Measurements from ENCODE around the gene CST7.

The CST7 gene

DNA sequence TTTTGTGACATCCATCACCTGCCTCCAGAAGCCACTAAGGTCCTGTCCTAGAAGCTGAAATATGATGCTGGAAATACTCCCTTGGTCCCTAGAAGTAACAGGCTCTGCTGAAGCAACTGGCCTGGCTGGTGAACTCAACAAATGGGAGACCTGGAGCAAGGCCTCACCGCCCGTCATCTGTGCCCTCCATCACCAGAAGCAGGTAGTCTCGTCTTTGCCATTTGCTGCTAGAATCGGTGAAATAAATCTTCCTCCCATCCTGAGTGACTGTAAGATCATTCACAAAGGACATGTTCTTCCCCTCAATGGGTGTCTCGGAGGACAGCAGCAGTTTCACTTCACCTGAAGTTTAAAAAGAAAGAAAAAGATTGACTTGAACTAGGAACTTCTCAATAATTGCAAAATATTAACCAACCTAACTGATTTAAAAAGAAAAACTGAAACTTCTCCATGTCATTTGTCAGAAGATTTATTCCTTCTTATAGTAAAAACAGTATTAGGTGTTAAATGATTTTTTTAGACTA lies 21.0 kb downstream of the CST7 start:
- H3K36me3 ChIP-seq (ENCODE audit: control insufficient read depth in 4 of 4, insufficient read depth in 4 of 4, low read length in 3 of 4) = peaks cover 20 to 78% (median 65%) of the 10 kb centered on the region in 4 experiments
- no peak overlapping the region for H3K27ac ChIP-seq (ENCODE audit: insufficient read depth in 1 of 2, low read depth in 1 of 2, low read length in 2 of 2, poor library complexity in 1 of 2, severe bottlenecking in 2 of 2)
- H3K4me1 ChIP-seq (ENCODE audit: control extremely low read depth in 1 of 4, control insufficient read depth in 4 of 4, insufficient read depth in 4 of 4, low read length in 3 of 4) = no peaks in the 10 kb centered on the region
- 100% methylated on average over 4 of the region's 5 CpGs for WGBS (ENCODE audit: insufficient coverage)
- POLR2A ChIA-PET = no interaction called here
- no peaks in the 10 kb centered on the region for H3K9me3 ChIP-seq (ENCODE audit: control extremely low read depth in 1 of 5, control insufficient read depth in 4 of 5, insufficient read depth in 2 of 5, low read depth in 1 of 5, low read length in 4 of 5)
- H3K4me3 ChIP-seq (ENCODE audit: control insufficient read depth in 1 of 7, extremely low read depth in 1 of 7, insufficient read depth in 4 of 7, low read depth in 2 of 7, low read length in 6 of 7) = no peak overlapping the region
- DNase-seq = no peak
- CTCF ChIA-PET = interaction anchor here (1.2 kb wide), 1 partner anchor 12 kb away, joined by 3 read pairs; no protein-coding TSS in a partner anchor
- H3K27me3 ChIP-seq (replicated peaks in 2 of 5; ENCODE audit: control insufficient read depth in 4 of 5, insufficient read depth in 5 of 5, low read length in 4 of 5) = no peaks in the 10 kb centered on the region

GRCh38 chr20:24970754-24971153 lies 21.7 kb downstream of the CST7 start:
- no peak overlapping the region for H3K4me3 ChIP-seq (ENCODE audit: control insufficient read depth in 1 of 7, extremely low read depth in 1 of 7, insufficient read depth in 4 of 7, low read depth in 2 of 7, low read length in 6 of 7)
- no peaks in the 10 kb centered on the region for H3K4me1 ChIP-seq (ENCODE audit: control extremely low read depth in 1 of 4, control insufficient read depth in 4 of 4, insufficient read depth in 4 of 4, low read length in 3 of 4)
- H3K27ac ChIP-seq (ENCODE audit: insufficient read depth in 1 of 2, low read depth in 1 of 2, low read length in 2 of 2, poor library complexity in 1 of 2, severe bottlenecking in 2 of 2) = no peak overlapping the region
- DNase-seq = no peak
- ChIA-PET CTCF (interaction anchor here (1.4 kb wide), 1 partner anchor 10 kb away, joined by 3 read pairs; no protein-coding TSS in a partner anchor), POLR2A (no interaction called here)
- WGBS (ENCODE audit: insufficient coverage) = 96% methylated on average over 3 of the region's 8 CpGs
- H3K9me3 ChIP-seq (ENCODE audit: control extremely low read depth in 1 of 5, control insufficient read depth in 4 of 5, insufficient read depth in 2 of 5, low read depth in 1 of 5, low read length in 4 of 5) = peaks cover 0 to 4% (median 0%) of the 10 kb centered on the region in 5 experiments
- peaks cover 20 to 76% (median 59%) of the 10 kb centered on the region in 4 experiments for H3K36me3 ChIP-seq (ENCODE audit: control insufficient read depth in 4 of 4, insufficient read depth in 4 of 4, low read length in 3 of 4)
- no peaks in the 10 kb centered on the region for H3K27me3 ChIP-seq (replicated peaks in 2 of 5; ENCODE audit: control insufficient read depth in 4 of 5, insufficient read depth in 5 of 5, low read length in 4 of 5)

DNA sequence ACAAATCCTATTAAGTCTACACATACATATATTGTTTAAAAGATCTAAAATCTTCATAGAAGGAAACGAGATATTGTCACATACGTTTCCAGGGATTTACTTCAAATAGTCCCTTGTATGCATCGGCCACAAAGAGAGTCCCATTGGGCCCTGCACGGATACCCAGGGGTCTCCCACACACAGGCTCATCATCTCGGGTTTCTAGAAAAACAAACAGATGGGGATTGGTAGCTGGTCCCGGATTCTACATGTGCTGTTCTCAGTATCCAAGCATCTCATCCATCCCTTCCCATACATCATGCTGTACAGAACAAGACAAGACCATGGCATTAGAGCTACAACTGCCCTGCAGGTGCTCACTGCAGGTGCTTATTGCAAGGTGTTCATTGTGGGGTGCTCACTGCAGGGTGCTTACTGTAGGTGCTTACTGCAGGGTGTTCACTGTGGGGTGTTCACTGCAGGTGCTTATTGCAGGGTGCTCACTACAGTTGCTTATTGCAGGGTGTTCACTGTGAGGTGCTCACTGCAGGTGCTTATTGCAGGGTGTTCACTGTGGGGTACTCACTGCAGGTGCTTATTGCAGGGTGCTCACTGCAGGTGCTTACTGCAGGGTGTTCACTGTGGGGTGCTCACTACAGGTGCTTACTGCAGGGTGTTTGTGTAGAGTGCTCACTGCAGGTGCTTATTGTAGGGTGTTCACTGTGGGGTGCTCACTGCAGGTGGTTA lies 22.5 kb downstream of the CST7 start:
- ChIA-PET CTCF (interaction anchor here (1.4 kb wide), 1 partner anchor 9 kb away, joined by 3 read pairs; no protein-coding TSS in a partner anchor), POLR2A (no interaction called here)
- Histone ChIP-seq H3K27me3 (replicated peaks in 2 of 5; ENCODE audit: control insufficient read depth in 4 of 5, insufficient read depth in 5 of 5, low read length in 4 of 5) (no peaks in the 10 kb centered on the region), H3K36me3 (ENCODE audit: control insufficient read depth in 4 of 4, insufficient read depth in 4 of 4, low read length in 3 of 4) (peaks cover 20 to 75% (median 54%) of the 10 kb centered on the region in 4 experiments), H3K4me1 (ENCODE audit: control extremely low read depth in 1 of 4, control insufficient read depth in 4 of 4, insufficient read depth in 4 of 4, low read length in 3 of 4) (no peaks in the 10 kb centered on the region), H3K4me3 (ENCODE audit: control insufficient read depth in 1 of 7, extremely low read depth in 1 of 7, insufficient read depth in 4 of 7, low read depth in 2 of 7, low read length in 6 of 7) (no peak overlapping the region), H3K27ac (ENCODE audit: insufficient read depth in 1 of 2, low read depth in 1 of 2, low read length in 2 of 2, poor library complexity in 1 of 2, severe bottlenecking in 2 of 2) (no peak overlapping the region), H3K9me3 (ENCODE audit: control extremely low read depth in 1 of 5, control insufficient read depth in 4 of 5, insufficient read depth in 2 of 5, low read depth in 1 of 5, low read length in 4 of 5) (peaks cover 0 to 11% (median 3%) of the 10 kb centered on the region in 5 experiments)
- WGBS (ENCODE audit: insufficient coverage) = 97% methylated on average over 4 of the region's 6 CpGs
- no peak for DNase-seq

GRCh38 chr20:24972341-24972740 lies 23.3 kb downstream of the CST7 start:
- H3K4me3 ChIP-seq (ENCODE audit: control insufficient read depth in 1 of 7, extremely low read depth in 1 of 7, insufficient read depth in 4 of 7, low read depth in 2 of 7, low read length in 6 of 7) = no peak overlapping the region
- no peak overlapping the region for H3K27ac ChIP-seq (ENCODE audit: insufficient read depth in 1 of 2, low read depth in 1 of 2, low read length in 2 of 2, poor library complexity in 1 of 2, severe bottlenecking in 2 of 2)
- peaks cover 0 to 17% (median 6%) of the 10 kb centered on the region in 5 experiments for H3K9me3 ChIP-seq (ENCODE audit: control extremely low read depth in 1 of 5, control insufficient read depth in 4 of 5, insufficient read depth in 2 of 5, low read depth in 1 of 5, low read length in 4 of 5)
- CTCF ChIA-PET = no interaction called here
- POLR2A ChIA-PET = no interaction called here
- H3K4me1 ChIP-seq (ENCODE audit: control extremely low read depth in 1 of 4, control insufficient read depth in 4 of 4, insufficient read depth in 4 of 4, low read length in 3 of 4) = no peaks in the 10 kb centered on the region
- WGBS (ENCODE audit: insufficient coverage) = 100% methylated on average over 2 of the region's 2 CpGs
- no peak for DNase-seq
- H3K27me3 ChIP-seq (replicated peaks in 2 of 5; ENCODE audit: control insufficient read depth in 4 of 5, insufficient read depth in 5 of 5, low read length in 4 of 5) = no peaks in the 10 kb centered on the region
- H3K36me3 ChIP-seq (ENCODE audit: control insufficient read depth in 4 of 4, insufficient read depth in 4 of 4, low read length in 3 of 4) = peaks cover 24 to 77% (median 58%) of the 10 kb centered on the region in 4 experiments

DNA sequence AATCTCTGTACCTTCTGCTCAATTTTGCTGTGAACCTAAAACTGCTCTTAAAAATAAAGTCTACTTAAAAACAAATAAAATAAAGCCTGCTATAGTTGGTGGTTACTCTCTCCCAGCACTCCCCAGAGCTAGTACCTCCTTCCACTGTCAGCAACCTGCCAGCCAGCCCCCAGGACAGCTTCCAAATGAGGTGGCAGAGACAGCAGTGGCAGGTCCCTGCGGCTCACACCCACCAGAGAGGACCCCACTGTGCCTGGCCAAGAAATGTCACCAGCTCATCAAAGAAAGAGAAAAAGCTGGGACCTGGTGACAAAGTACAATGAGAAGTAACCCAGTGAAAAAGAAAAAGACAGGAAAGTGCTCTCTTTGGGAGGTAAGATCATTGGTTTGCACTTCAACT lies 28.3 kb downstream of the CST7 start:
- 100% methylated on average over 1 of the region's 1 CpG for WGBS (ENCODE audit: insufficient coverage)
- POLR2A ChIA-PET = no interaction called here
- Histone ChIP-seq H3K4me1 (ENCODE audit: control extremely low read depth in 1 of 4, control insufficient read depth in 4 of 4, insufficient read depth in 4 of 4, low read length in 3 of 4) (peaks cover 0 to 25% (median 24%) of the 10 kb centered on the region in 4 experiments), H3K36me3 (ENCODE audit: control insufficient read depth in 4 of 4, insufficient read depth in 4 of 4, low read length in 3 of 4) (peaks cover 14 to 72% (median 39%) of the 10 kb centered on the region in 4 experiments), H3K27me3 (replicated peaks in 2 of 5; ENCODE audit: control insufficient read depth in 4 of 5, insufficient read depth in 5 of 5, low read length in 4 of 5) (no peaks in the 10 kb centered on the region), H3K9me3 (ENCODE audit: control extremely low read depth in 1 of 5, control insufficient read depth in 4 of 5, insufficient read depth in 2 of 5, low read depth in 1 of 5, low read length in 4 of 5) (peaks cover 0 to 17% (median 8%) of the 10 kb centered on the region in 5 experiments), H3K27ac (ENCODE audit: insufficient read depth in 1 of 2, low read depth in 1 of 2, low read length in 2 of 2, poor library complexity in 1 of 2, severe bottlenecking in 2 of 2) (no peak overlapping the region), H3K4me3 (ENCODE audit: control insufficient read depth in 1 of 7, extremely low read depth in 1 of 7, insufficient read depth in 4 of 7, low read depth in 2 of 7, low read length in 6 of 7) (no peak overlapping the region)
- DNase-seq = no peak
- CTCF ChIA-PET = interaction anchor here (0.6 to 1.6 kb wide), 3 partner anchors 11 to 17 kb away, joined by 3 to 7 read pairs (median 4); no protein-coding TSS in a partner anchor

DNA sequence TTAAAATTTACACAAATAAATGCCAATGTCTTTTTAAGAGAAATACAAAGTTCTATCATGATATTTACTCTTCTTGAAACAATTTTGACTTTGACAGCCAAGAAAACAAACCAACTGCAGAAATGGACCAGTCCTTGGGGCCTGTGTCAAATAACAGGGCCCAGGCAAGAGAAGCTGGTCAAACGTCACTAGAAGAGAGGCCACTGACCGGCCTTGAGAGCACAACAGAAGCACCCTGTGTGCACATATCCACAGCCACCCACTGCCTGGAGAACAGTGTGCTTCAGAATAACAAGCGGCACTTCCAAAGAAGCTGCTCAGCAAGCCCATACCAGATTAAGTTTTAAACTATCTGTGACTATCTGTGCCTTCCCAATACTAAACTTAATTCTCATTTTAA lies 28.7 kb downstream of the CST7 start:
- H3K9me3 ChIP-seq (ENCODE audit: control extremely low read depth in 1 of 5, control insufficient read depth in 4 of 5, insufficient read depth in 2 of 5, low read depth in 1 of 5, low read length in 4 of 5) = peaks cover 0 to 17% (median 8%) of the 10 kb centered on the region in 5 experiments
- no peak for DNase-seq
- H3K27ac ChIP-seq (ENCODE audit: insufficient read depth in 1 of 2, low read depth in 1 of 2, low read length in 2 of 2, poor library complexity in 1 of 2, severe bottlenecking in 2 of 2) = no peak overlapping the region
- H3K4me1 ChIP-seq (ENCODE audit: control extremely low read depth in 1 of 4, control insufficient read depth in 4 of 4, insufficient read depth in 4 of 4, low read length in 3 of 4) = peaks cover 0 to 27% (median 25%) of the 10 kb centered on the region in 4 experiments
- no peak overlapping the region for H3K4me3 ChIP-seq (ENCODE audit: control insufficient read depth in 1 of 7, extremely low read depth in 1 of 7, insufficient read depth in 4 of 7, low read depth in 2 of 7, low read length in 6 of 7)
- H3K36me3 ChIP-seq (ENCODE audit: control insufficient read depth in 4 of 4, insufficient read depth in 4 of 4, low read length in 3 of 4) = peaks cover 9 to 72% (median 34%) of the 10 kb centered on the region in 4 experiments
- ChIA-PET POLR2A (no interaction called here), CTCF (interaction anchor here (0.6 to 1.6 kb wide), 3 partner anchors 11 to 17 kb away, joined by 3 to 7 read pairs (median 4); no protein-coding TSS in a partner anchor)
- WGBS (ENCODE audit: insufficient coverage) = 100% methylated on average over 3 of the region's 3 CpGs
- no peaks in the 10 kb centered on the region for H3K27me3 ChIP-seq (replicated peaks in 2 of 5; ENCODE audit: control insufficient read depth in 4 of 5, insufficient read depth in 5 of 5, low read length in 4 of 5)

DNA sequence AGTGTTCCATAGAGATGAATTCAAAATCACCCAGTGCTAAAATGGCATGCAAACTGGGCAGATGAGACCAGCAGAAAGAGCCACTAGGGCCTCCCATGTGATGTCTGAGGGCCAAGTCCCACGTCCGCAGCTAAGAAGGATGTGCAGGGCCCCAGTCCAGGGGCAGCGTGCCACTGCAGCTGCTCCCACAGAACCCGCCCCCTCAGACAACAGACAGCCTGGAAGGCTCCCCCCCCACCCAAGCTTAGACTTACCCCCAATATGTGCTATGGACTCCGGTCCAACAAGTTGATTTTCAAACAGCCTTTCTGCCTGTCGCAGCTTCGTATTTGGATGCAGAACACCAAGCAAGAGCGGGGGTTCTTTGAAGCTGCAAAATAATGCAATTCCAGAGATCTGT lies 29.4 kb downstream of the CST7 start:
- Histone ChIP-seq H3K9me3 (ENCODE audit: control extremely low read depth in 1 of 5, control insufficient read depth in 4 of 5, insufficient read depth in 2 of 5, low read depth in 1 of 5, low read length in 4 of 5) (peaks cover 0 to 17% (median 8%) of the 10 kb centered on the region in 5 experiments), H3K36me3 (ENCODE audit: control insufficient read depth in 4 of 4, insufficient read depth in 4 of 4, low read length in 3 of 4) (peaks cover 12 to 68% (median 31%) of the 10 kb centered on the region in 4 experiments), H3K4me1 (ENCODE audit: control extremely low read depth in 1 of 4, control insufficient read depth in 4 of 4, insufficient read depth in 4 of 4, low read length in 3 of 4) (peaks cover 0 to 27% (median 25%) of the 10 kb centered on the region in 4 experiments), H3K4me3 (ENCODE audit: control insufficient read depth in 1 of 7, extremely low read depth in 1 of 7, insufficient read depth in 4 of 7, low read depth in 2 of 7, low read length in 6 of 7) (no peak overlapping the region), H3K27me3 (replicated peaks in 2 of 5; ENCODE audit: control insufficient read depth in 4 of 5, insufficient read depth in 5 of 5, low read length in 4 of 5) (no peaks in the 10 kb centered on the region), H3K27ac (ENCODE audit: insufficient read depth in 1 of 2, low read depth in 1 of 2, low read length in 2 of 2, poor library complexity in 1 of 2, severe bottlenecking in 2 of 2) (no peak overlapping the region)
- CTCF ChIA-PET = interaction anchor here (0.6 to 1.6 kb wide), 3 partner anchors 14 to 172 kb away, joined by 3 to 7 read pairs (median 4); no protein-coding TSS in a partner anchor
- WGBS (ENCODE audit: insufficient coverage) = 94% methylated on average over 7 of the region's 8 CpGs
- DNase-seq = no peak
- POLR2A ChIA-PET = no interaction called here

Measured in common myeloid progenitor, CD34-positive (primary cell).